ENCODE data around the gene IL9. TPM values are rescaled to one million over a fixed set of nuclear protein-coding genes. Genes with fewer than 3 reads are reported as not detected.

The IL9 gene
- total and polyA plus RNA-seq, 5 experiments from 2014 or later = not detected

DNA sequence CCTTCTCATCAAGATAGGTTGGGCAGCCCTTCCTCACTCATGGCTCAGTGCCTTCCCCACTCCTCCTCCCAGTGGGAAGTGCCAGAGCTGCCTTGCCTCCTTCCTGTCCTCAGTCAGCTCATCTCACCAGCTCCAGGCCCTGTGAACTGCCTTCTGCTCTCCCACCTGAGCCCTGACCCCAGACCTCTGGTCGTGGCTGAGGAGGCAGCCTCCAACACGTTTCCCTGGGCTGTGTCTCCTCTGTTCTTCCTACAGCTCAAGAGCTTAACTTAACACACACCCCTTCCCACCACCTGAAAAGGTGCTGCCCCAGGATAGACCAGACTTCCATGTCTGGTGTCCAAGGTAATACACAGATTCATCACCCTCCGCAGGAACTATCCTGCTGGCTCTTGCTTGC, 21.2 kb downstream of the IL9 start:
- Mint-ChIP-seq H3K36me3 (no peaks in the 10 kb centered on the region), H3K27me3 (peaks cover 0 to 30% (median 12%) of the 10 kb centered on the region in 5 donors), H3K9me3 (no peaks in the 10 kb centered on the region), H3K4me1 (peaks cover 0 to 2% (median 0%) of the 10 kb centered on the region in 4 donors), H3K27ac (no peak overlapping the region), H3K4me3 (no peak overlapping the region)
- no peak for DNase-seq
- POLR2A ChIA-PET = no interaction called here
- ATAC-seq = no peak

DNA sequence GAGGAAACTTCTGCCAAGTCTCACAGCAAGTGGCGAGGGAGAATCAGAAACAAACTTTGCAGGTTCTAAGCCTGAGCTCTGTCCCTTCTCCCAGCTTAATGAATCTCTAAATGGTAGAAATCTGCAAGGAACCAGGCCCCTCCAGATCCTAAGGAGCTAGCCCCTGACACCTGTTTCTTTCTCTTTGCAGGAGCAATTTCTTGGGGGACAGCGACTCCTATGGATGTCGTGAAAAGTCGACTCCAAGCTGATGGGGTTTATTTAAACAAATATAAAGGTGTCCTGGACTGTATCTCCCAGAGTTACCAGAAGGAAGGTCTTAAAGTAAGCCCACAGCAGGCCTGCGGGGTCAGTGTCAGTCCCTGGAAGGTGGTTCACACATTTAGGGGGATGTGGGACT, 21.8 kb downstream of the IL9 start:
- no peak overlapping the region for H3K4me3 Mint-ChIP-seq
- POLR2A ChIA-PET = no interaction called here
- ATAC-seq = no peak
- H3K27me3 Mint-ChIP-seq = peaks cover 0 to 24% (median 9%) of the 10 kb centered on the region in 5 donors
- H3K9me3 Mint-ChIP-seq = no peaks in the 10 kb centered on the region
- H3K4me1 Mint-ChIP-seq = peaks cover 0 to 2% (median 0%) of the 10 kb centered on the region in 4 donors
- H3K27ac Mint-ChIP-seq = no peak overlapping the region
- DNase-seq = no peak
- no peaks in the 10 kb centered on the region for H3K36me3 Mint-ChIP-seq

DNA sequence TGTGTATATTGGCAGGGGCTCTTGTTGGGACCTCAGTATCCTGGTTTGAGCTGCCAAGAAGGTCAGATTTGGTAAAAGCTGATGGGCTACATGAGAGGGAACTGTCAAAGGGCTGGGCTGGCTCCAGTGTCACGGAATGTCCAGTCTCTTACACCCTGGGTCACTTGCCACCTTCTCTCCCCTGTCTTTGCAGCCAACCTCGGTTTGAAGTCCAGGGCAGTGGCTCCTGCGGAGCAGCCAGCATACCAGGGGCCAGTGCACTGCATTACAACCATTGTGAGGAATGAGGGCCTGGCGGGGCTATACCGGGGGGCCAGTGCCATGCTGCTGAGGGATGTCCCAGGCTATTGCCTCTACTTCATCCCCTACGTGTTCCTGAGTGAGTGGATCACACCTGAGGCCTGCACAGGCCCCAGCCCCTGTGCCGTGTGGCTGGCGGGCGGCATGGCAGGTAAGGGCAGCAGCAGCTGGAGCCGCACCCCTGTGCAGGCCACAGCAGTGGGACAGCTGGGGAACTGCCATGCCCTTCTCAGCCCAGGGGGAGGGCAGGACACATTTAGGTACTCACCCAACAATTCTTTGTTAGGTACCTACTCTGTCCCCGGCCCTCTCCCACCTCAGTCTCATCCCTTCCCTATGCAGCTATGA, 24.2 kb downstream of the IL9 start:
- no peaks in the 10 kb centered on the region for H3K9me3 Mint-ChIP-seq
- H3K27me3 Mint-ChIP-seq = peaks cover 0 to 14% (median 6%) of the 10 kb centered on the region in 5 donors
- H3K27ac Mint-ChIP-seq = no peak overlapping the region
- H3K4me3 Mint-ChIP-seq = no peak overlapping the region
- POLR2A ChIA-PET = no interaction called here
- no peaks in the 10 kb centered on the region for H3K36me3 Mint-ChIP-seq
- H3K4me1 Mint-ChIP-seq = no peaks in the 10 kb centered on the region
- ATAC-seq = peak in 1 of 2 donors; percentile 12
- DNase-seq = no peak

DNA sequence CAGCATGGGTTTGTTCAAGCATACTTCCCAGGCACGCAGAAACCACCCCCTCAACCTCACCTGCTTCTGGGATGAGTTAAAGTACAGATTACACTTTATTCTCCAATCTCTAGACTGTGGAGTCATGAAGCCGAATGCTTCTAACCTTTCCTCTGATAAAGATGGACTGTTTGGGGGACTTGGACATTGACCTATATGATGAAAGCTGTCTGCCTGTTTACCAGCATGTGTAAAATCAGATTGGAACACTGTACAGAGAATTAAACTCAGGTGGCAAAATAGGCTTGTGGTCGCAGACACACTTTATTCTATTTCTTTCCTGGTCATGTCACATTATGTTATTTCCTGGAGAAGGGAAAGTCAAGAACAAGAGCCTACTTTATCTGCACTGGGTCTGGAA, 25.7 kb downstream of the IL9 start:
- DNase-seq (no peak), ATAC-seq (no peak)
- POLR2A ChIA-PET = no interaction called here
- Mint-ChIP-seq H3K27me3 (peaks cover 0 to 14% (median 3%) of the 10 kb centered on the region in 5 donors), H3K36me3 (no peaks in the 10 kb centered on the region), H3K27ac (peak overlapping the region in 1 of 10 donors; percentile 77), H3K4me1 (no peaks in the 10 kb centered on the region), H3K4me3 (no peak overlapping the region), H3K9me3 (no peaks in the 10 kb centered on the region)

DNA sequence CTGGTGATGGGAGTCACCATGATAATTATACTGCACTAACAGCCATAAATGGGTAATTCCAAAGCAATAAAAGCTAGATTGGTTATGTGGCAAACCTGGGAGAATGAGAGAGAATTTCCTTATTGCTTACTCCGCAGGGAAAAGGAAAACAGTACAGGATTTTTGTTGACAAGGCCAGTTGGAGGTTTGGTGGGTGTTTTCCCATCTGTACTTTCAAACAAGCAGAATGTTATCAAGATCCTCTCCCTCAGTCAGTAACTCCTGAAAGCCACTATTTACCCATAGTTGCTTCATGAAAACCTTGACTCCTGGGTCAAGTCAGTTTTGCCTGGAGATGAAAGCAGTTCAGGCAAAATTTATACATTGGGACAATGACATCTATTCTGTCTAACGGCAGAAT, 26.4 kb downstream of the IL9 start:
- POLR2A ChIA-PET = no interaction called here
- DNase-seq (no peak), ATAC-seq (no peak)
- H3K4me1 Mint-ChIP-seq = no peaks in the 10 kb centered on the region
- no peaks in the 10 kb centered on the region for H3K36me3 Mint-ChIP-seq
- H3K27ac Mint-ChIP-seq = no peak overlapping the region
- peaks cover 0 to 14% (median 0%) of the 10 kb centered on the region in 5 donors for H3K27me3 Mint-ChIP-seq
- no peaks in the 10 kb centered on the region for H3K9me3 Mint-ChIP-seq
- H3K4me3 Mint-ChIP-seq = no peak overlapping the region

DNA sequence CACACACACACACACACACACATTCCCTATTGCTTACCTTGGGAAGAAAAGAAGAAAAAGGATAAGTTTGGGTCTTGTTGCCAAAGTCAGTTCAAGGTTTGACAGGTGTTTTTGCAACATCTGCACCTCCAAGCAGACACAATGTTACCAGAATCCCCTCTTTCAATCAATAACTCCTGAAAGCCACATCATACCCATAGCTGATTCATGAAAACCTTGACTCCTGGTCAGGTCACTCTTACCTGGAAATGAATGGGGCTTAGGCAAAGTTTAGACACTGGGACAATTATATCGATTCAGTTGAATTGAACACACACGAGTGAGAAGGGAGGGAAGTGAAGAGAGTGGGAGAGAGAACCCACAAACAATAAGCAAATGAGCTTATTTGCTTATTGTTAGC, 27.0 kb downstream of the IL9 start:
- Mint-ChIP-seq H3K4me3 (no peak overlapping the region), H3K9me3 (no peaks in the 10 kb centered on the region), H3K27ac (no peak overlapping the region), H3K4me1 (no peaks in the 10 kb centered on the region), H3K36me3 (no peaks in the 10 kb centered on the region), H3K27me3 (peaks cover 0 to 16% (median under 1%) of the 10 kb centered on the region in 5 donors)
- no peak for ATAC-seq
- no peak for DNase-seq
- POLR2A ChIA-PET = no interaction called here

DNA sequence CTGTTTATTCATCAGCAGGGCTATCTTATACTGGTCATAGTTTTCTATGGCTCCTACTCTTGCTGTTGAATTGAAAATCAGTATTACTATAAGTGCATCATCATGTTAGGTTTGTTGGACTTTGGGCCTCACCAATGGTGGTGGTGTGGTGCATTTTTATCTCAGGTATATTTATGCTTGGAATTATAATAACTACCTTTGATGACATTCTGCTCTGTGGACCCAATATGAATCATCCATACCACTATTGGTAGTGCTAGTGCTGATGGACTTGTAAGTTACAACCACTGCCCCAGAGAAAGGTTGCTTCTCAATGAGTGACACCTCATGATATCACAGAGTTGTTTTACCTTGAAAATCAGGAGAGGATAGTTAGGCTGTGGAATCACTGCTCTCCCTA, 28.0 kb downstream of the IL9 start:
- no peaks in the 10 kb centered on the region for H3K4me1 Mint-ChIP-seq
- POLR2A ChIA-PET = interaction anchor here (0.8 kb wide), 1 partner anchor 149 kb away, joined by 3 read pairs; no protein-coding TSS in a partner anchor
- H3K9me3 Mint-ChIP-seq = no peaks in the 10 kb centered on the region
- no peak overlapping the region for H3K27ac Mint-ChIP-seq
- no peaks in the 10 kb centered on the region for H3K36me3 Mint-ChIP-seq
- H3K27me3 Mint-ChIP-seq = peaks cover 0 to 19% (median 2%) of the 10 kb centered on the region in 5 donors
- no peak overlapping the region for H3K4me3 Mint-ChIP-seq
- ATAC-seq (no peak), DNase-seq (no peak)

DNA sequence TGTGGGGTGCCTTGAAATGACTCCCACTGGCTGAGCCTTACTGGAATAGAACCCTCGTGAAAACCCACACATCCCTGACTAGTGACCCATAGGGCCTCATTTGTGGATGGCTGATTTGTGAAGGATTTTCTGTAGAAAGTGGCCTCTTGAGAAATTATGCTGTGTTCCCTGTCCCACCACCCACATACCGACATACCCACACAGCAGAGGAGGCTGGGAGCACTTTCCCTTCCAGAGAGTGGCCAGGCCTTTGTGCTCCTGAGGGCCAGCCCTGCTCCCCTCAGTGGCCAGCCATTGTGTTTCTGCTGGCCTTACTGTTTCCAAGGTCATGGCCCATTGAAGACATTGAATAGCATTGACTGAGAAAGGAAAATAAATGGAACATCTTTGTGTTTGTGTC, 29.6 kb downstream of the IL9 start:
- Mint-ChIP-seq H3K4me3 (no peak overlapping the region), H3K4me1 (no peaks in the 10 kb centered on the region), H3K36me3 (no peaks in the 10 kb centered on the region), H3K27ac (no peak overlapping the region), H3K9me3 (no peaks in the 10 kb centered on the region), H3K27me3 (peaks cover 0 to 18% (median 4%) of the 10 kb centered on the region in 5 donors)
- POLR2A ChIA-PET = no interaction called here
- ATAC-seq = no peak
- no peak for DNase-seq

DNA sequence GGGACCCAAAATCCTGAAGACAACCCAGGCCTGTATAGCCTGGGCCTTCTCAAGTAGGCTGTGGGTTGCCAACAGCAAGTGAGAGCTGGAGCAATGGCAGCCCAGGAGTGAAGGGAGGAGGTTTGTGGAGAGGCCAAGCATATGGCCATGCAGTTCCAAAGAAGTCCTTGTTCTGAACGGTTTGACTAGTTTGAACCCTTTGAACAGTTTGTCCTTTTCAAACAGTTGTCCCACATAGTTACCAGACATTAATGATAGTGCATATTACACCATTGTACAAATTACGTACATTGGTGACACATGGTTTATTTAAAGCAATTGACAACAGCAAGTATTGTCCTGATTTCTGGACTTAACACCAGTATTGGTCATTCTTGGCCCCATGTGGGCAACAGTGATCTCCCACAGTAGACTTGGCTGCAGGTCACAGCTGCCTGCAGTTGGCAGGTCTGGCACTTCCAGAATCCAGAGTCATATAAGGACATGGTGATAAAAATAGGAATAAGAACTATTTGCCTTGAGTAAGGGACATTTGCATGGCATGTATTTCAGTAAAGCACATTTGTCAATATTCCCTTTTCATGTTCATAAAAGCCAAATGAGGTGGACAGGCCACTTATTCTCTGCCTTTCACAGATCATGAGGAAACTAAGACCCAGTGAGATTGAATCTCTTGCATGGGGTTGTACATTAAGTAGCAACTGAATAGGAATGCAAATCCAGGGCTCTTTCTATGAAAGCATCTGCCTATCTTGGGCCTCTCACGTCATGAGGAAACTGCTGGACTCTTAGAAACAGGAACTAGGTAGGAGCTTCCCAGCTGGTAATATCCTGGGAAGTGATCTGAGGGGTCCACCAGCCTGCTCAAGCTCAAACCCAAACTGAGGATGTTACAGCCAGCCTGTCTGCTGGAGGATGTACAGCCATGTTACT, 30.9 kb downstream of the IL9 start:
- POLR2A ChIA-PET = no interaction called here
- no peak overlapping the region for H3K27ac Mint-ChIP-seq
- H3K27me3 Mint-ChIP-seq = peaks cover 0 to 15% (median 8%) of the 10 kb centered on the region in 5 donors
- H3K36me3 Mint-ChIP-seq = no peaks in the 10 kb centered on the region
- H3K4me3 Mint-ChIP-seq = no peak overlapping the region
- H3K4me1 Mint-ChIP-seq = no peaks in the 10 kb centered on the region
- DNase-seq = no peak
- ATAC-seq = no peak
- no peaks in the 10 kb centered on the region for H3K9me3 Mint-ChIP-seq

DNA sequence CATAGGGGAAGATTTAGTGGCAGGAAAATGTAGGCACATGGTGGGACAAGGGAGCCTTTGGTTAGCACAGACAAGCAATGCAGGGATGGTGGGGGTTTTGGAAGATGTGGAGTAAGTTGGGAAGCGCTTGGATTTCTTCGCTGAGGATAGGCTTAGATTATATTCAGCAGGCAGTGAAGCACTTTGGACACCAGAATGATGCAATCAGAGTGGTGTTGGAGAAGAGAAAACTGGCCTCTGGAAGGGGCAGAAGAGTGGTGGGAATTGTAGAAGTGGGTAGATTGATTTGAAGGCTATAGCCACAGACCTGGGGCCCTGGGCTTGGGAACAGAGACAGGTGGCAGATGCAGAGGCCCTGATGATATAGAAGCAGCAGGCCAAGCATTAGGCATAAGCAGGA, 32.9 kb downstream of the IL9 start:
- POLR2A ChIA-PET = no interaction called here
- no peak overlapping the region for H3K27ac Mint-ChIP-seq
- H3K9me3 Mint-ChIP-seq = no peaks in the 10 kb centered on the region
- no peak for ATAC-seq
- DNase-seq = no peak
- H3K4me1 Mint-ChIP-seq = no peaks in the 10 kb centered on the region
- no peak overlapping the region for H3K4me3 Mint-ChIP-seq
- H3K27me3 Mint-ChIP-seq = peaks cover 0 to 18% (median 12%) of the 10 kb centered on the region in 5 donors
- H3K36me3 Mint-ChIP-seq = no peaks in the 10 kb centered on the region

DNA sequence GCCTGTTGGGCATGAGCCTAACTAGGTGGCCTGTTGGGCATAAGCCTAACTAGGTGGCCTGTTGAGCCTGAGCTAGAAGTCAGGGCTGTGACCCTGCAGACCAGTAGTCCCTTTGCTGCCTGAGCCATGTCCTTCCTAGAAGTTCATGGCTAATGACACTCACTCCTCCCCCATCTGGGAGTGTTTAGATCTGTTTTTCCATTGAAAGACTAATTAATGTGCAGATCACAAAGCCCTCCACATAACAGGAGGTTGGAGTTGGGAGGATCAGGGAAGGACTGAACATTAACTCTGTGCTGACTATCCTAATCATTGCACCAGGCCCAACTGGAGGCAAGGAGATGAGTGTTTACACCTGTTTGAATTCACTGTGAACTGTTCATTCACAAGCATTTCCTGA, 33.6 kb downstream of the IL9 start:
- no peak overlapping the region for H3K27ac Mint-ChIP-seq
- DNase-seq (no peak), ATAC-seq (no peak)
- peaks cover 3 to 18% (median 12%) of the 10 kb centered on the region in 5 donors for H3K27me3 Mint-ChIP-seq
- no peaks in the 10 kb centered on the region for H3K9me3 Mint-ChIP-seq
- no peaks in the 10 kb centered on the region for H3K36me3 Mint-ChIP-seq
- no peak overlapping the region for H3K4me3 Mint-ChIP-seq
- no peaks in the 10 kb centered on the region for H3K4me1 Mint-ChIP-seq
- POLR2A ChIA-PET = no interaction called here

DNA sequence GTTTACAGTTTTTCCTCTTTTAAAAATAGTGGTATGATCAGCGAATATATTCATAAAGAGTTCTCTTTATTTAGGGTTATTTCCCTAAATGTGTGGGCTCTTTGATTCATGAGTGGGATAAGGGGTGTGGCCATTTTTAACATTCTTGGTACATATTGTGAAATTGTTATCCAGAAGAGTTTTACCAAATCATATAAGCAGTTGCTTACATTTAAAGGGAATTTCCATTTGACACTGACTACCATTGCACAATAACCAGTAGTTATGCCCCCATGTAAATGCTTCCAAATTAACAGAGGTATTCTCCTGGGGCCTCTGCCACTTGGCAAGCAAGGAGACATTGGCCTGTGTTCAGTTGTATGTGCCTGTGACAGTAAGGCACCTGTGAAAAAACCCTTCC, 34.0 kb downstream of the IL9 start:
- DNase-seq (no peak), ATAC-seq (no peak)
- Mint-ChIP-seq H3K9me3 (no peaks in the 10 kb centered on the region), H3K4me1 (no peaks in the 10 kb centered on the region), H3K36me3 (no peaks in the 10 kb centered on the region), H3K27ac (no peak overlapping the region), H3K27me3 (peaks cover 3 to 18% (median 13%) of the 10 kb centered on the region in 5 donors), H3K4me3 (no peak overlapping the region)
- POLR2A ChIA-PET = no interaction called here

DNA sequence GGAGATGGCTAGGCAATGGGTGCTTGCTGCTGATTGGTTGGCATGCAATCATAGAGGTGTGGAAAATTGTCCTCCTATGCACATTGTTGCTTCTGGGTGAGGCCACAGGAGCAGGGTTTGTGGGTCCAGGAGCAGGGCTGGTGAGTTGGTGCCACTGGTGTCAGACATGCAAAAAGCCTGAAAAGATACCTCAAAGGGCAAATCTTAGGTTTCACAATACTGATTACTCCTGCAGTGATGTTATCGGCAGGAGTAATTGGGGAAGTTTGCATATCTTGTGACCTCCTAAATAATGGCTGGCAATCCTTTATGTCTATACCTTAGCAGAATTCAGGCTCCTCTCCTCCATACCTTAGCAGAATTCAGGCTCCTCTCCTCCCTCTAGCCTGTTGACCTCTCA, 36.0 kb downstream of the IL9 start:
- Mint-ChIP-seq H3K4me3 (no peak overlapping the region), H3K27me3 (peaks cover 3 to 26% (median 13%) of the 10 kb centered on the region in 5 donors), H3K4me1 (no peaks in the 10 kb centered on the region), H3K27ac (no peak overlapping the region), H3K36me3 (no peaks in the 10 kb centered on the region), H3K9me3 (no peaks in the 10 kb centered on the region)
- no peak for ATAC-seq
- POLR2A ChIA-PET = no interaction called here
- no peak for DNase-seq
